ENCODE results near the gene FBXO45. TPM values are rescaled to one million over a fixed set of nuclear protein-coding genes. Genes with fewer than 3 reads are reported as not detected.
A peak's percentile ranks its signal among the peaks of the same experiment; 100 is the strongest.
"Not testable (repeated sequence)": the region's sequence is repeated elsewhere in the genome, so short reads cannot be mapped to it uniquely, and the experiment has no call there.

Gene FBXO45
- total RNA-seq, 1 donor from 2014 or later: 11.5 TPM

DNA sequence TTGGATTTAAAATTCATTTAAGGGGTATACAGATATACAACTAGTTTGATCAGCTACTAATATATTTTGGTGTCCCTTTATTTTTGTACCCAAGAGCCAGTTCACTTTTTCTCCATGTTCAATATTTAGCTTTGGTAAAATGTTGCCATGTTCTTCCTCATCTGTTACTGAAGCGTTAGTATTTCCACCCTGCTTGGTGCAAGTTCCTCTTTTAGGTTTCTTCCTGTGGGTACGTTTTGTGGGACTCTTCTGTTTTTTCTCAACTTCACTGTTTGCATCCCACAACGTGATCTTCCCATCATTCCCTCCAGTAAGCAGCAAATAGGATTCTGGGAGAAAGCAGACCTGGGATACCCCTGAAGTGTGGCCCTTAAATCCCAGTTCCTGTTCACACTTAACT is 14.3 kb upstream of the FBXO45 start:
- Histone ChIP-seq H3K9ac (ENCODE audit: low read depth in 1 of 3, low read length in 3 of 3) (no peak overlapping the region), H3K27me3 (ENCODE audit: control insufficient read depth in 3 of 3, insufficient read depth in 3 of 3, low read length in 3 of 3) (no peaks in the 10 kb centered on the region), H3K27ac (ENCODE audit: low read depth, low read length) (peak overlapping the region; percentile 77), H3K9me3 (ENCODE audit: control insufficient read depth in 3 of 3, low read length in 3 of 3) (peaks cover 0 to 3% (median 0%) of the 10 kb centered on the region in 3 donors), H3K36me3 (ENCODE audit: control insufficient read depth in 3 of 3, insufficient read depth in 3 of 3, low read length in 3 of 3) (peaks cover 0 to 8% (median 8%) of the 10 kb centered on the region in 3 donors), H3K4me1 (ENCODE audit: control insufficient read depth in 3 of 3, insufficient read depth in 3 of 3, low read length in 3 of 3) (peaks cover 6 to 10% (median 7%) of the 10 kb centered on the region in 3 donors), H3K4me3 (ENCODE audit: low read length in 3 of 3) (no peak overlapping the region)

- Histone ChIP-seq H3K27me3 (ENCODE audit: control insufficient read depth in 3 of 3, insufficient read depth in 3 of 3, low read length in 3 of 3) (no peaks in the 10 kb centered on the region), H3K9me3 (ENCODE audit: control insufficient read depth in 3 of 3, low read length in 3 of 3) (no peaks in the 10 kb centered on the region), H3K27ac (ENCODE audit: low read depth, low read length) (no peak overlapping the region), H3K4me1 (ENCODE audit: control insufficient read depth in 3 of 3, insufficient read depth in 3 of 3, low read length in 3 of 3) (peaks cover 6 to 10% (median 7%) of the 10 kb centered on the region in 3 donors), H3K9ac (ENCODE audit: low read depth in 1 of 3, low read length in 3 of 3) (no peak overlapping the region), H3K36me3 (ENCODE audit: control insufficient read depth in 3 of 3, insufficient read depth in 3 of 3, low read length in 3 of 3) (peaks cover 0 to 13% (median 13%) of the 10 kb centered on the region in 3 donors), H3K4me3 (ENCODE audit: low read length in 3 of 3) (no peak overlapping the region)
Observed at GRCh38 chr3:196555295-196555694, 13.2 kb upstream of the FBXO45 start.

DNA sequence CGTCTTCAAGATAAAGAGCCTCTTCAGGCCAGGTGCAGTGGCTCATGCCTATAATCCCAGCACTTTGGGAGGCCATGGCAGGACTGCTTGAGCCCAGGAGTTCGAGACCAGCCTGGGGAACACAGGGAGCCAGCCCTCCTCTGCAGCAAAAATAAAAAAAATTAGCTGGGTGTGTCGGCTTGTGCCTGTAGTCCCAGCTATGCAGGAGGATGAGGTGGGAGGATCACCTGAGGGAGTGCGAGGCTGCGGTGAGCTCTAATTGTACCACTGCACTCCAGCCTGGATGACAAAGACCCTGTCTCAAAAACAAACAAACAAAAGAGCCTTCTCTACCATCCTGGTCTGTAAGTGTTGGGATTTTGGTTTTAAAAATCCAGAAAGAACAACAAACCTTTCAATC is 11.2 kb upstream of the FBXO45 start:
- Histone ChIP-seq H3K4me3 (ENCODE audit: low read length in 3 of 3) (no peak overlapping the region), H3K27me3 (ENCODE audit: control insufficient read depth in 3 of 3, insufficient read depth in 3 of 3, low read length in 3 of 3) (no peaks in the 10 kb centered on the region), H3K4me1 (ENCODE audit: control insufficient read depth in 3 of 3, insufficient read depth in 3 of 3, low read length in 3 of 3) (peaks cover 6 to 10% (median 7%) of the 10 kb centered on the region in 3 donors), H3K9ac (ENCODE audit: low read depth in 1 of 3, low read length in 3 of 3) (no peak overlapping the region), H3K27ac (ENCODE audit: low read depth, low read length) (no peak overlapping the region), H3K9me3 (ENCODE audit: control insufficient read depth in 3 of 3, low read length in 3 of 3) (no peaks in the 10 kb centered on the region), H3K36me3 (ENCODE audit: control insufficient read depth in 3 of 3, insufficient read depth in 3 of 3, low read length in 3 of 3) (peaks cover 0 to 25% (median 19%) of the 10 kb centered on the region in 3 donors)

DNA sequence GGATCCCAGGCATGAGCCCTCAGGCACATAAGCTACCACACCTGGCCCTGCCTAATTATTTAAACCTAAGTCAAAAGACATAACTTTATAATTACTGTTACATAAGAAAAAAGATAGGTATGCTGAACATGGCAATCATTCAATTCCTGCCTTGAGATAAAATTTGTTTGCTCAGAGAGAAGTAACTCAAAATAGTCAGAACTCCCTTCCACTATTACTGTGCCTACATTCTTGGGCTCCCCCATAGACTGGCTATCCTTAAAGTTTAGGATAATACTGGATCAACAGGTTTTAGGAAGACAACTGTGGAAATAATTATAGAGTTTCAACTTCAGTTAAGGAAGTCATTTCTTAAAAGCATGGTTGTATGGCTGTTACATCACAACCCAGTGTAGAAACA is 10.0 kb upstream of the FBXO45 start:
- Histone ChIP-seq H3K27ac (ENCODE audit: low read depth, low read length) (no peak overlapping the region), H3K9ac (ENCODE audit: low read depth in 1 of 3, low read length in 3 of 3) (no peak overlapping the region), H3K4me1 (ENCODE audit: control insufficient read depth in 3 of 3, insufficient read depth in 3 of 3, low read length in 3 of 3) (peaks cover 2 to 6% (median 2%) of the 10 kb centered on the region in 3 donors), H3K27me3 (ENCODE audit: control insufficient read depth in 3 of 3, insufficient read depth in 3 of 3, low read length in 3 of 3) (no peaks in the 10 kb centered on the region), H3K4me3 (ENCODE audit: low read length in 3 of 3) (no peak overlapping the region), H3K9me3 (ENCODE audit: control insufficient read depth in 3 of 3, low read length in 3 of 3) (no peaks in the 10 kb centered on the region), H3K36me3 (ENCODE audit: control insufficient read depth in 3 of 3, insufficient read depth in 3 of 3, low read length in 3 of 3) (peaks cover 0 to 25% (median 19%) of the 10 kb centered on the region in 3 donors)

DNA sequence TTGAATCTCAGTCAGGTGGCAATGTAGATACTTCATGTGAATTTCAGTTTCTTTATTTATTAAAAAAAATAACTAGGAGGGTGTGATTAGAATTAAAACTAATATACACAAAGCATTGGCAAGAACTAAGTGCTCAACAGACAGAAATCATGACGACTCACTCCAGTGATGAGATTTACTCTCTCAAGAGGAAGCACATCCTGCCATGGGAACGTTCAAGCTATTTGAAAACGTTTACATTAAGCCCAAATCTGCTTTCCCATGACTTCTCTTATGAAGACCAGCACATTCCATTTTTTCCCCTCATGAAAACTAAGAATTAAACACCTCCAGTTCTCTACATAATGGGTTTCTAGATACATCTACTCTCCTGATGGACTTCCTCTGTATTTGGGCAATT is 8.6 kb upstream of the FBXO45 start:
- Histone ChIP-seq H3K9ac (ENCODE audit: low read depth in 1 of 3, low read length in 3 of 3) (no peak overlapping the region), H3K4me3 (ENCODE audit: low read length in 3 of 3) (no peak overlapping the region), H3K4me1 (ENCODE audit: control insufficient read depth in 3 of 3, insufficient read depth in 3 of 3, low read length in 3 of 3) (no peaks in the 10 kb centered on the region), H3K36me3 (ENCODE audit: control insufficient read depth in 3 of 3, insufficient read depth in 3 of 3, low read length in 3 of 3) (peaks cover 0 to 26% (median 15%) of the 10 kb centered on the region in 3 donors), H3K27me3 (ENCODE audit: control insufficient read depth in 3 of 3, insufficient read depth in 3 of 3, low read length in 3 of 3) (no peaks in the 10 kb centered on the region), H3K9me3 (ENCODE audit: control insufficient read depth in 3 of 3, low read length in 3 of 3) (no peaks in the 10 kb centered on the region), H3K27ac (ENCODE audit: low read depth, low read length) (no peak overlapping the region)

GRCh38 chr3:196563721-196564225 is 4.7 kb upstream of the FBXO45 start:
- H3K36me3 ChIP-seq (ENCODE audit: control insufficient read depth in 3 of 3, insufficient read depth in 3 of 3, low read length in 3 of 3): peaks cover 5 to 32% (median 20%) of the 10 kb centered on the region in 3 donors

GRCh38 chr3:196569003-196569516 is 600 bp downstream of the FBXO45 start:
- H3K27ac ChIP-seq (ENCODE audit: low read depth, low read length): peak overlapping the region; percentile 42

More at GRCh38 chr3:196563721-196564225, 4.7 kb upstream of the FBXO45 start:
- no peaks in the 10 kb centered on the region for H3K9me3 ChIP-seq (ENCODE audit: control insufficient read depth in 3 of 3, low read length in 3 of 3)
- no peaks in the 10 kb centered on the region for H3K27me3 ChIP-seq (ENCODE audit: control insufficient read depth in 3 of 3, insufficient read depth in 3 of 3, low read length in 3 of 3)
- no peak overlapping the region for H3K9ac ChIP-seq (ENCODE audit: low read depth in 1 of 3, low read length in 3 of 3)
- peaks cover 5 to 12% (median 9%) of the 10 kb centered on the region in 3 donors for H3K4me1 ChIP-seq (ENCODE audit: control insufficient read depth in 3 of 3, insufficient read depth in 3 of 3, low read length in 3 of 3)
- H3K4me3 ChIP-seq (ENCODE audit: low read length in 3 of 3): no peak overlapping the region
- H3K27ac ChIP-seq (ENCODE audit: low read depth, low read length): no peak overlapping the region

DNA sequence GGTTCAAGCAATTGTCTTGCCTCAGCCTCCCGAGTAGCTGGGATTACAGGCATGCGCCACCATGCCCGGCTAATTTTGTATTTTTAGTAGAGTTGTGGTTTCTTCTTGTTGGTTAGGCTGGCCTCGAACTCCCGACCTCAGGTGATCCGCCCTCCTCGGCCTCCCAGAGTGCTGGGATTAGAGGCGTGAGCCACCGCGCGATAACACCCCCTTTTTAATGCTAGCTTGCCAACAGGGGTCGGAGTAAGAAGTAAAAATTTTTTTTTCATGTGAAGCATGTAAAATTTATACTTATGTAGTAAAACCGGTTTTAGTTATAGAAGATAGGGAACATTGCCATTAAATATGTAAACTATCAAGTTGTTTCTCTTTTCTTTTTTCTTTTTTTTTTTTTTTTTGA is 1.9 kb downstream of the FBXO45 start:
- not testable (repeated sequence) for H3K27ac ChIP-seq (ENCODE audit: low read depth, low read length); H3K36me3 ChIP-seq (ENCODE audit: control insufficient read depth in 3 of 3, insufficient read depth in 3 of 3, low read length in 3 of 3); H3K27me3 ChIP-seq (ENCODE audit: control insufficient read depth in 3 of 3, insufficient read depth in 3 of 3, low read length in 3 of 3); H3K9ac ChIP-seq (ENCODE audit: low read depth in 1 of 3, low read length in 3 of 3); H3K9me3 ChIP-seq (ENCODE audit: control insufficient read depth in 3 of 3, low read length in 3 of 3)
- H3K4me3 ChIP-seq (ENCODE audit: low read length in 3 of 3): peak overlapping the region in 1 of 3 donors; percentile 87
- H3K4me1 ChIP-seq (ENCODE audit: control insufficient read depth in 3 of 3, insufficient read depth in 3 of 3, low read length in 3 of 3): peaks cover 17 to 32% (median 18%) of the 10 kb centered on the region in 3 donors

More at GRCh38 chr3:196569003-196569516, 600 bp downstream of the FBXO45 start:
- H3K36me3 ChIP-seq (ENCODE audit: control insufficient read depth in 3 of 3, insufficient read depth in 3 of 3, low read length in 3 of 3): peaks cover 5 to 11% (median 5%) of the 10 kb centered on the region in 3 donors
- H3K4me3 ChIP-seq (ENCODE audit: low read length in 3 of 3): peak overlapping the region; percentile 87 to 100 (median 91)
- no peaks in the 10 kb centered on the region for H3K9me3 ChIP-seq (ENCODE audit: control insufficient read depth in 3 of 3, low read length in 3 of 3)
- H3K27me3 ChIP-seq (ENCODE audit: control insufficient read depth in 3 of 3, insufficient read depth in 3 of 3, low read length in 3 of 3): no peaks in the 10 kb centered on the region
- peak overlapping the region; percentile 80 to 97 (median 92) for H3K9ac ChIP-seq (ENCODE audit: low read depth in 1 of 3, low read length in 3 of 3)
- H3K4me1 ChIP-seq (ENCODE audit: control insufficient read depth in 3 of 3, insufficient read depth in 3 of 3, low read length in 3 of 3): peaks cover 17 to 32% (median 18%) of the 10 kb centered on the region in 3 donors

DNA sequence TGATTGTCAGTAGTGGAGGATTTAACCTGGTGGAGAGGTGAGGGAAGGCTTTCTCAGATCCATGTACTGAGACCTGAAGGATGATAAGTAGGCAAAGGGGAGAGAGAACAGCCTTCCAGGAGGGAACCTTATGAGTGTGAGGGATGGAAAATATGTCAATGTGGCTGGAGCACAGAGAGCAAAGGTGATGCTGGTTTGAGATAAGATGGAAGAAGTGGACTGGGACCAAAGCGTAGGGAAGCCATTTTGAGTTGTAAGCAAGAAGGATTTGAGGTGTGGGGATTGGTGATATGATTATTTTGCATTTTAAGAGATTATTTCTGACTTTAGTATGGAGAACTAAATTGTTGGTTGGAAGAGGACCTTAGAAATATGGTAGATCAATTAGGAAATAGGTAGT is 3.9 kb downstream of the FBXO45 start:
- H3K27ac ChIP-seq (ENCODE audit: low read depth, low read length): no peak overlapping the region
- no peaks in the 10 kb centered on the region for H3K9me3 ChIP-seq (ENCODE audit: control insufficient read depth in 3 of 3, low read length in 3 of 3)
- no peak overlapping the region for H3K4me3 ChIP-seq (ENCODE audit: low read length in 3 of 3)
- H3K27me3 ChIP-seq (ENCODE audit: control insufficient read depth in 3 of 3, insufficient read depth in 3 of 3, low read length in 3 of 3): no peaks in the 10 kb centered on the region
- peaks cover 0 to 1% (median under 1%) of the 10 kb centered on the region in 3 donors for H3K36me3 ChIP-seq (ENCODE audit: control insufficient read depth in 3 of 3, insufficient read depth in 3 of 3, low read length in 3 of 3)
- peak overlapping the region in 1 of 3 donors; percentile 20 for H3K9ac ChIP-seq (ENCODE audit: low read depth in 1 of 3, low read length in 3 of 3)
- H3K4me1 ChIP-seq (ENCODE audit: control insufficient read depth in 3 of 3, insufficient read depth in 3 of 3, low read length in 3 of 3): peaks cover 16 to 29% (median 18%) of the 10 kb centered on the region in 3 donors

DNA sequence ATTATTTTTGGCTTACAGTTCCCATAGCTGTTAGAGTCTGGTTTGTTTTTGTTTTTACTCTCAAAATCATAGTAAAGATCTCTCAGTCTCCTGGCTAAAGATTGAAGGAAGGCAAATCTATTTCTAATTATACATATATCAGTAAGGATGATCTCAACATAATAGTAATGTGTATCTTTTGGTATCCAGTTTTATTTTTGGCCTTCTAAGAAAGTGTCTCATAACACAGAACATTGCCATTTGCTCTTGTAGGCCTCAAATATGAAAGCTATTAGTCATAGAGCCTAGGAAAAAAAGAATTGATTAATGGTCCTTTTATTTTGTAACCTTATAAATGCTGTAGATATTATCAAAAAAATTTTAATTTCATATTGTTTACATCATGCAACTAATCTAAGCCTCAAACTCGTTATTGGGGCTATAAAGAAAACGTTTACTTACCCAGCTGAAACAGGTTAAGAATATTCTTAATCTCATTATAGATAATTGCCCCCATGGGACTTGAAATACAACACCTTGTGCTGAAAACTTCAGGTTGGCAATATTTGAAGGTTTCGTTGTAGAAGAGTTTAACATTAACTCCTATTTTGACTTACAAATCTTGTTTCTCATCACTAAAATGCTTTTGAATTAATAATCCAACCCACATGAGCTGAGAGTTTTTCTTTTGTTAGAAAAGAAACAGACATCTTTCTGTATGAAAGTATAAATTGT is 16.7 kb downstream of the FBXO45 start:
- Histone ChIP-seq H3K27ac (ENCODE audit: low read depth, low read length) (no peak overlapping the region), H3K9me3 (ENCODE audit: control insufficient read depth in 3 of 3, low read length in 3 of 3) (no peaks in the 10 kb centered on the region), H3K36me3 (ENCODE audit: control insufficient read depth in 3 of 3, insufficient read depth in 3 of 3, low read length in 3 of 3) (peaks cover 3 to 13% (median 11%) of the 10 kb centered on the region in 3 donors)

More for the DNA sequence above, 16.7 kb downstream of the FBXO45 start:
- Histone ChIP-seq H3K27me3 (ENCODE audit: control insufficient read depth in 3 of 3, insufficient read depth in 3 of 3, low read length in 3 of 3) (no peaks in the 10 kb centered on the region), H3K4me3 (ENCODE audit: low read length in 3 of 3) (no peak overlapping the region), H3K9ac (ENCODE audit: low read depth in 1 of 3, low read length in 3 of 3) (peak overlapping the region in 1 of 3 donors; percentile 3), H3K4me1 (ENCODE audit: control insufficient read depth in 3 of 3, insufficient read depth in 3 of 3, low read length in 3 of 3) (peaks cover 3 to 14% (median 4%) of the 10 kb centered on the region in 3 donors)
